Parathyroid adenoma (tissue), 2 donors: Measurements from ENCODE around the gene ECE1.
"Not testable (repeated sequence)": the region's sequence is repeated elsewhere in the genome, so short reads cannot be mapped to it uniquely, and the experiment has no call there.

Source experiments
- H2AFZ ChIP-seq: fragments of 300-600 bp; sonication (generic); one replicate; pipeline ENCODE4 v1.7.0; 2017; ENCODE audit warnings: antibody characterized with exemption, mild to moderate bottlenecking
- H3K27ac ChIP-seq: fragments of 300-600 bp; sonication (generic); one replicate; pipeline ENCODE4 v1.7.0; 2017
- H3K27me3 ChIP-seq: fragments of 300-600 bp; sonication (generic); one replicate; pipeline ENCODE4 v1.7.0; 2017; ENCODE audit warnings: low read length; ENCODE audit not compliant: control insufficient read depth, insufficient read depth
- H3K36me3 ChIP-seq: fragments of 300-600 bp; sonication (generic); one replicate; pipeline ENCODE4 v1.7.0; 2017; ENCODE audit warnings: low read length; ENCODE audit not compliant: control insufficient read depth, insufficient read depth
- H3K4me1 ChIP-seq: fragments of 300-600 bp; sonication (generic); one replicate; pipeline ENCODE4 v1.7.0; 2017; ENCODE audit warnings: control low read depth
- H3K4me2 ChIP-seq: fragments of 300-600 bp; sonication (generic); one replicate; pipeline ENCODE4 v1.7.0; 2017; ENCODE audit warnings: low read length
- H3K4me3 ChIP-seq: fragments of 300-600 bp; sonication (generic); one replicate; pipeline ENCODE4 v1.7.0; 2017; ENCODE audit warnings: low read depth, low read length
- H3K79me2 ChIP-seq: fragments of 300-600 bp; sonication (generic); one replicate; pipeline ENCODE4 v1.7.0; 2017; ENCODE audit warnings: control low read depth
- H3K9ac ChIP-seq: fragments of 300-600 bp; sonication (generic); one replicate; pipeline ENCODE4 v1.7.0; 2017; ENCODE audit warnings: mild to moderate bottlenecking
- H3K9me3 ChIP-seq: fragments of 300-600 bp; sonication (generic); one replicate; pipeline ENCODE4 v1.7.0; 2017; ENCODE audit warnings: low read length; ENCODE audit not compliant: control insufficient read depth
- CTCF ChIP-seq: fragments of 300-600 bp; sonication (generic); IDR thresholded peaks from one replicate; pipeline ENCODE4 v1.7.0; 2017; ENCODE audit warnings: antibody characterized with exemption, mild to moderate bottlenecking
- donor health status: primary hyperparathyroidism.

The ECE1 gene

GRCh38 chr1:21285055-21285372, 5.2 kb downstream of the ECE1 start:
- no peak for TF ChIP-seq CTCF
- Histone ChIP-seq H2AFZ (no peak overlapping the region), H3K4me2 (no peak overlapping the region), H3K9me3 (no peaks in the 10 kb centered on the region), H3K79me2 (no peaks in the 10 kb centered on the region), H3K36me3 (no peaks in the 10 kb centered on the region), H3K4me3 (no peak overlapping the region), H3K4me1 (peaks cover 2% of the 10 kb centered on the region), H3K27ac (no peak overlapping the region), H3K27me3 (no peaks in the 10 kb centered on the region), H3K9ac (no peak overlapping the region)

GRCh38 chr1:21284206-21285054, 5.8 kb downstream of the ECE1 start:
- no peak overlapping the region for H3K27ac ChIP-seq
- no peak overlapping the region for H3K9ac ChIP-seq
- H3K79me2 ChIP-seq = no peaks in the 10 kb centered on the region
- H3K27me3 ChIP-seq = no peaks in the 10 kb centered on the region
- H3K4me2 ChIP-seq = no peak overlapping the region
- no peaks in the 10 kb centered on the region for H3K36me3 ChIP-seq
- no peak overlapping the region for H2AFZ ChIP-seq
- no peaks in the 10 kb centered on the region for H3K9me3 ChIP-seq
- no peak overlapping the region for H3K4me3 ChIP-seq
- no peak for TF ChIP-seq CTCF
- peaks cover 2% of the 10 kb centered on the region for H3K4me1 ChIP-seq

- Histone ChIP-seq H2AFZ (no peak overlapping the region), H3K27ac (no peak overlapping the region), H3K9ac (no peak overlapping the region)
Measured at GRCh38 chr1:21283524-21283923, 6.7 kb downstream of the ECE1 start.

GRCh38 chr1:21282020-21282419, 8.2 kb downstream of the ECE1 start:
- H3K27ac ChIP-seq, H3K4me1 ChIP-seq, H3K36me3 ChIP-seq, H3K27me3 ChIP-seq, H3K9me3 ChIP-seq, H3K9ac ChIP-seq, H3K79me2 ChIP-seq, H2AFZ ChIP-seq, H3K4me3 ChIP-seq, H3K4me2 ChIP-seq: not testable (repeated sequence)

More at GRCh38 chr1:21283524-21283923, 6.7 kb downstream of the ECE1 start:
- Histone ChIP-seq H3K9me3 (no peaks in the 10 kb centered on the region), H3K4me2 (no peak overlapping the region), H3K36me3 (no peaks in the 10 kb centered on the region), H3K4me1 (no peaks in the 10 kb centered on the region), H3K4me3 (no peak overlapping the region), H3K79me2 (no peaks in the 10 kb centered on the region), H3K27me3 (no peaks in the 10 kb centered on the region)
- no peak for TF ChIP-seq CTCF

- Histone ChIP-seq H3K4me2 (no peak overlapping the region), H2AFZ (no peak overlapping the region), H3K27ac (peak overlapping the region; percentile 72), H3K4me3 (no peak overlapping the region), H3K9me3 (no peaks in the 10 kb centered on the region), H3K36me3 (no peaks in the 10 kb centered on the region), H3K27me3 (no peaks in the 10 kb centered on the region), H3K9ac (no peak overlapping the region), H3K79me2 (no peaks in the 10 kb centered on the region), H3K4me1 (no peaks in the 10 kb centered on the region)
- no peak for TF ChIP-seq CTCF
Measured at GRCh38 chr1:21280482-21280881, 9.8 kb downstream of the ECE1 start.
